Endothelial cell of umbilical vein (primary cell): ENCODE measurements around the gene AK8.

Experiments used
- CTCF ChIP-seq, 2 donors: IDR thresholded peaks; 1 replicate in 1 of 2; 2 replicates in 1 of 2; pipeline ENCODE4 v1.5.1; 2011; ENCODE audit warnings: low read length in 2 of 2, mild to moderate bottlenecking in 2 of 2, moderate library complexity in 2 of 2, control low read depth in 1 of 2, inconsistent platforms in 1 of 2, low read depth in 1 of 2; ENCODE audit not compliant: insufficient read depth in 1 of 2; ENCODE audit errors: extremely low read depth in 1 of 2
- EZH2 ChIP-seq: IDR thresholded peaks from 2 replicates; pipeline ENCODE4 v1.6.1; 2012; ENCODE audit warnings: borderline replicate concordance, low read depth, mild to moderate bottlenecking, moderate library complexity, low read length, inconsistent platforms; ENCODE audit not compliant: severe bottlenecking
- FOS ChIP-seq: IDR thresholded peaks from 2 replicates; pipeline ENCODE4 v1.6.1; 2011; ENCODE audit warnings: mild to moderate bottlenecking, low read length, moderate library complexity, borderline replicate concordance; ENCODE audit not compliant: insufficient read depth
- GATA2 ChIP-seq: IDR thresholded peaks from 2 replicates; pipeline ENCODE4 v1.7.0; 2011; ENCODE audit warnings: low read depth, mild to moderate bottlenecking, moderate library complexity, mixed read lengths, low read length; ENCODE audit not compliant: insufficient read length, insufficient read depth
- JUN ChIP-seq: IDR thresholded peaks from 2 replicates; pipeline ENCODE4 v1.6.1; 2011; ENCODE audit warnings: borderline replicate concordance, low read depth; ENCODE audit not compliant: insufficient read length, insufficient read depth
- MAX ChIP-seq: IDR thresholded peaks from 2 replicates; pipeline ENCODE4 v1.6.1; 2011; ENCODE audit not compliant: insufficient read depth, insufficient read length
- MYC ChIP-seq: IDR thresholded peaks from one replicate; pipeline ENCODE4 v1.6.1; 2011; ENCODE audit warnings: mild to moderate bottlenecking, low read depth, low read length
- POLR2A ChIP-seq: IDR thresholded peaks from 2 replicates; pipeline ENCODE4 v1.6.1; 2012; ENCODE audit warnings: low read depth, mild to moderate bottlenecking, control low read depth, low read length
- POLR2AphosphoS5 ChIP-seq: IDR thresholded peaks from 2 replicates; pipeline ENCODE4 v1.6.1; 2012; ENCODE audit warnings: low read depth, mild to moderate bottlenecking, control low read depth, low read length, moderate library complexity; ENCODE audit not compliant: insufficient read depth

- TF ChIP-seq CTCF (IDR thresholded peaks at IDR 0.05; ENCODE audit: extremely low read depth in 1 of 2, insufficient read depth in 1 of 2, low read depth in 1 of 2, low read length in 2 of 2) (no peak), POLR2A (no peak), EZH2 (no peak), FOS (no peak), POLR2AphosphoS5 (no peak), JUN (no peak), MAX (no peak), MYC (no peak), GATA2 (no peak)
Observed at GRCh38 chr9:132710333-132710732, 167.8 kb downstream of the AK8 start.
